Natural killer cell (primary cell): ENCODE results near the gene CD40LG. TPM values are rescaled to one million over a fixed set of nuclear protein-coding genes. Genes with fewer than 3 reads are reported as not detected.
A peak's percentile ranks its signal among the peaks of the same experiment; 100 is the strongest.

Experiments
- ATAC-seq, 3 donors: fragments of 150-1000 bp in 2 of 3; fragments of 200-7000 bp in 1 of 3; cut with Tn5 transposase; 1 replicate in 1 of 3; 2 replicates in 2 of 3; pipeline ENCODE4 v1.10.0; 2021; ENCODE audit warnings: mild to moderate bottlenecking in 2 of 3, moderate library complexity in 2 of 3
- DNase-seq, 2 donors: peaks; one replicate each; pipeline versions ENCODE4 v3.0.0 to v3.0.0-alpha.2; 2013 to 2021; ENCODE audit warnings: mixed read lengths in 1 of 2
- H3K27ac ChIP-seq: one replicate; pipeline ENCODE4 v1.5.1; 2013; ENCODE audit warnings: mild to moderate bottlenecking, low read length
- H3K27me3 ChIP-seq: one replicate; pipeline ENCODE4 v1.6.1; 2013; ENCODE audit warnings: low read length; ENCODE audit not compliant: control insufficient read depth, insufficient read depth
- H3K36me3 ChIP-seq: one replicate; pipeline ENCODE4 v1.6.1; 2013; ENCODE audit warnings: low read length; ENCODE audit not compliant: control insufficient read depth, insufficient read depth
- H3K4me1 ChIP-seq: one replicate; pipeline ENCODE4 v1.6.1; 2013; ENCODE audit warnings: low read length; ENCODE audit not compliant: control insufficient read depth, insufficient read depth
- H3K4me3 ChIP-seq: one replicate; pipeline ENCODE4 v1.5.1; 2013; ENCODE audit warnings: low read length
- H3K9me3 ChIP-seq: one replicate; pipeline ENCODE4 v1.6.1; 2013; ENCODE audit warnings: low read length; ENCODE audit not compliant: control insufficient read depth, insufficient read depth
- H3K27ac Mint-ChIP-seq, 2 donors: one replicate each; pipeline ENCODE4 v1.8.0; 2022; ENCODE audit warnings: mild to moderate bottlenecking in 2 of 2, mixed read lengths in 2 of 2, moderate library complexity in 1 of 2
- H3K27me3 Mint-ChIP-seq, 2 donors: one replicate each; pipeline ENCODE4 v1.8.0; 2022; ENCODE audit warnings: low read depth in 2 of 2, mixed read lengths in 2 of 2
- H3K36me3 Mint-ChIP-seq: one replicate; pipeline ENCODE4 v1.8.0; 2022; ENCODE audit warnings: mixed read lengths
- H3K4me1 Mint-ChIP-seq, 2 donors: one replicate each; pipeline ENCODE4 v1.8.0; 2022; ENCODE audit warnings: mixed read lengths in 2 of 2
- H3K4me3 Mint-ChIP-seq: one replicate; pipeline ENCODE4 v1.8.0; 2022; ENCODE audit warnings: mild to moderate bottlenecking, moderate library complexity, mixed read lengths
- H3K9me3 Mint-ChIP-seq, 2 donors: one replicate each; pipeline ENCODE4 v1.8.0; 2022; ENCODE audit warnings: mixed read lengths in 2 of 2
- WGBS: methylation state at CpG from one replicate; pipeline ENCODE4 v1.1.7; 2013; ENCODE audit warnings: missing lambda C conversion rate; ENCODE audit not compliant: insufficient coverage; 5-methylcytosine and 5-hydroxymethylcytosine counted together
- intact Hi-C: fragments of 100-400 bp; cut with micrococcal nuclease; formaldehyde crosslinking; loops from one replicate; pipeline ENCODE4 v1.14.2; 2022
- total RNA-seq, 4 donors: library from RNA; stranded (reverse); fragments of 120-200 nt in 1 of 4; gene quantifications; one replicate each; pipeline versions ENCODE4 v1.2.3 to v1.2.4, GENCODE V29; 2013 to 2022
- TF ChIP-seq, protein P1 (sequence below): fragments of 200-600 bp; IDR thresholded peaks from one replicate; pipeline ENCODE4 v1.8.0; 2022; ENCODE audit warnings: antibody characterized with exemption

The CD40LG gene
- total RNA-seq, 3 donors from 2014 or later (not counting 1 experiment from before 2014, with no cell fraction given) = 0.77 to 1.5 TPM; not detected in 1

GRCh38 chrX:136620780-136621179 lies 27.2 kb upstream of the CD40LG start:
- no peaks in the 10 kb centered on the region for H3K27me3 Mint-ChIP-seq
- H3K27ac Mint-ChIP-seq = no peak overlapping the region
- Histone ChIP-seq H3K27ac (no peak overlapping the region), H3K4me1 (peaks cover 14% of the 10 kb centered on the region), H3K36me3 (no peaks in the 10 kb centered on the region), H3K4me3 (no peak overlapping the region), H3K27me3 (no peaks in the 10 kb centered on the region), H3K9me3 (no peaks in the 10 kb centered on the region)
- peaks cover 21 to 24% of the 10 kb centered on the region in 2 donors for H3K4me1 Mint-ChIP-seq
- H3K36me3 Mint-ChIP-seq = no peaks in the 10 kb centered on the region
- TF ChIP-seq, protein P1, sequence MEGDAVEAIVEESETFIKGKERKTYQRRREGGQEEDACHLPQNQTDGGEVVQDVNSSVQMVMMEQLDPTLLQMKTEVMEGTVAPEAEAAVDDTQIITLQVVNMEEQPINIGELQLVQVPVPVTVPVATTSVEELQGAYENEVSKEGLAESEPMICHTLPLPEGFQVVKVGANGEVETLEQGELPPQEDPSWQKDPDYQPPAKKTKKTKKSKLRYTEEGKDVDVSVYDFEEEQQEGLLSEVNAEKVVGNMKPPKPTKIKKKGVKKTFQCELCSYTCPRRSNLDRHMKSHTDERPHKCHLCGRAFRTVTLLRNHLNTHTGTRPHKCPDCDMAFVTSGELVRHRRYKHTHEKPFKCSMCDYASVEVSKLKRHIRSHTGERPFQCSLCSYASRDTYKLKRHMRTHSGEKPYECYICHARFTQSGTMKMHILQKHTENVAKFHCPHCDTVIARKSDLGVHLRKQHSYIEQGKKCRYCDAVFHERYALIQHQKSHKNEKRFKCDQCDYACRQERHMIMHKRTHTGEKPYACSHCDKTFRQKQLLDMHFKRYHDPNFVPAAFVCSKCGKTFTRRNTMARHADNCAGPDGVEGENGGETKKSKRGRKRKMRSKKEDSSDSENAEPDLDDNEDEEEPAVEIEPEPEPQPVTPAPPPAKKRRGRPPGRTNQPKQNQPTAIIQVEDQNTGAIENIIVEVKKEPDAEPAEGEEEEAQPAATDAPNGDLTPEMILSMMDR = no peak
- no peak overlapping the region for H3K4me3 Mint-ChIP-seq
- ATAC-seq = no peak
- intact Hi-C loops = no loop called here
- no peaks in the 10 kb centered on the region for H3K9me3 Mint-ChIP-seq
- DNase-seq = no peak

DNA sequence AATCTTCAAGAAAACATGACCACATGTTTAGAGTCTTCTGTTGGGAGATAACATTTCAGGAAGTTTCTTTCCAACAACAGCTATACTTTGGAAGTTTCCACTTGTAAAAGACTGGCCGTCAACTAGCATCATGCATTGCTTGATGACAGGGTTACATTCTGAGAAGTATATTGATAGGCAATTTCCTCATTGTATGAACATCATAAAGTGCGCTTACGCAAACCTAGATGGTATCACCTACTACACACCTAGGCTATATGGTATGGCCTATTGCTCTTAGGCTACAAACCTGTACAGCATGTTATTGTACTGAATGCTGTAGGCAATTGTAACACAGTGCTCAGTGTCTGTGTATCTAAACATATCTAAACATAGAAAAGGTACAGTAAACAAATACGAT lies 25.4 kb upstream of the CD40LG start:
- ATAC-seq = no peak
- no peak overlapping the region for H3K27ac ChIP-seq
- H3K27me3 ChIP-seq = no peaks in the 10 kb centered on the region
- no peak overlapping the region for H3K4me3 Mint-ChIP-seq
- WGBS = no CpG with 5 or more reads among the region's 4 CpGs
- no peak overlapping the region for H3K27ac Mint-ChIP-seq
- no peaks in the 10 kb centered on the region for H3K9me3 Mint-ChIP-seq
- no peaks in the 10 kb centered on the region for H3K27me3 Mint-ChIP-seq
- TF ChIP-seq, protein P1 = no peak
- peaks cover 23% of the 10 kb centered on the region for H3K4me1 ChIP-seq
- H3K9me3 ChIP-seq = no peaks in the 10 kb centered on the region
- DNase-seq = no peak
- no peaks in the 10 kb centered on the region for H3K36me3 Mint-ChIP-seq
- no peak overlapping the region for H3K4me3 ChIP-seq
- no peaks in the 10 kb centered on the region for H3K36me3 ChIP-seq
- intact Hi-C loops = no loop called here
- H3K4me1 Mint-ChIP-seq = peaks cover 39 to 40% of the 10 kb centered on the region in 2 donors

DNA sequence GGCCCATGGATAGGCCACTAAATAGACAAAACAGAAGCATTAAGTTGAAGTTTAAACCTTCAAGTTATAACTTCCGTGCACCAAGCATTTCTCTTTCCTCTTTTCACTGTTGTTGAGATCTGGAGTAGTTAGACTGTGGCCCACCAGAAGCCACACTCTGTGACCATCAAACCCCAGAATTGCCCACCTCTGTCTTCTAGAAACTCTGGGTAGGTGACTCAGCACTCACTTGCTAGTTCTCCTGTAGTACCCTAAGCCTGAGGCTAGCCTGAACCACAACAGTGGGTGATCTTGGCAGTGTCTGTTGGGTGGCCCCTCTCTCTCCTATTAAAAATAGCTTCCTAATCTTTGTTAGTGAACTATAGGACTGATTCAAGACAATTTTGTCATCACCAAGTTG lies 24.6 kb upstream of the CD40LG start:
- Mint-ChIP-seq H3K36me3 (no peaks in the 10 kb centered on the region), H3K4me1 (peaks cover 48% of the 10 kb centered on the region in 2 donors), H3K27ac (peak overlapping the region; percentile 36 to 63), H3K4me3 (peak overlapping the region; percentile 59), H3K27me3 (no peaks in the 10 kb centered on the region), H3K9me3 (no peaks in the 10 kb centered on the region)
- no peaks in the 10 kb centered on the region for H3K27me3 ChIP-seq
- no peaks in the 10 kb centered on the region for H3K9me3 ChIP-seq
- H3K4me3 ChIP-seq = no peak overlapping the region
- TF ChIP-seq, protein P1 = no peak
- H3K27ac ChIP-seq = no peak overlapping the region
- no peaks in the 10 kb centered on the region for H3K36me3 ChIP-seq
- H3K4me1 ChIP-seq = peaks cover 27% of the 10 kb centered on the region
- ATAC-seq (peak in 2 of 3 donors; percentile 50 to 71), DNase-seq (no peak)
- no CpG with 5 or more reads among the region's 1 CpG for WGBS
- intact Hi-C loops = no loop called here

GRCh38 chrX:136625246-136625645 lies 22.7 kb upstream of the CD40LG start:
- no peaks in the 10 kb centered on the region for H3K9me3 ChIP-seq
- no peak overlapping the region for H3K27ac ChIP-seq
- no peak for ATAC-seq
- Mint-ChIP-seq H3K27ac (no peak overlapping the region), H3K4me1 (peaks cover 63 to 64% of the 10 kb centered on the region in 2 donors), H3K27me3 (no peaks in the 10 kb centered on the region), H3K4me3 (no peak overlapping the region), H3K36me3 (no peaks in the 10 kb centered on the region), H3K9me3 (no peaks in the 10 kb centered on the region)
- no peaks in the 10 kb centered on the region for H3K27me3 ChIP-seq
- intact Hi-C loops = loop anchor here (5.0 kb wide), 1 partner anchor 38 kb away; no protein-coding TSS in a partner anchor
- H3K36me3 ChIP-seq = no peaks in the 10 kb centered on the region
- peaks cover 43% of the 10 kb centered on the region for H3K4me1 ChIP-seq
- 83% methylated on average over 2 of the region's 2 CpGs for WGBS
- no peak for DNase-seq
- no peak overlapping the region for H3K4me3 ChIP-seq
- TF ChIP-seq, protein P1 = no peak
